HG02870 (cell line): Measurements from ENCODE around the gene HEBP1.

Experiments used
- ATAC-seq: cut with Tn5 transposase; IDR thresholded peaks from one replicate; pipeline ENCODE4 v1.9.1; 2021; ENCODE audit warnings: mild to moderate bottlenecking, moderate library complexity; ENCODE audit not compliant: unreplicated experiment

Gene HEBP1

DNA sequence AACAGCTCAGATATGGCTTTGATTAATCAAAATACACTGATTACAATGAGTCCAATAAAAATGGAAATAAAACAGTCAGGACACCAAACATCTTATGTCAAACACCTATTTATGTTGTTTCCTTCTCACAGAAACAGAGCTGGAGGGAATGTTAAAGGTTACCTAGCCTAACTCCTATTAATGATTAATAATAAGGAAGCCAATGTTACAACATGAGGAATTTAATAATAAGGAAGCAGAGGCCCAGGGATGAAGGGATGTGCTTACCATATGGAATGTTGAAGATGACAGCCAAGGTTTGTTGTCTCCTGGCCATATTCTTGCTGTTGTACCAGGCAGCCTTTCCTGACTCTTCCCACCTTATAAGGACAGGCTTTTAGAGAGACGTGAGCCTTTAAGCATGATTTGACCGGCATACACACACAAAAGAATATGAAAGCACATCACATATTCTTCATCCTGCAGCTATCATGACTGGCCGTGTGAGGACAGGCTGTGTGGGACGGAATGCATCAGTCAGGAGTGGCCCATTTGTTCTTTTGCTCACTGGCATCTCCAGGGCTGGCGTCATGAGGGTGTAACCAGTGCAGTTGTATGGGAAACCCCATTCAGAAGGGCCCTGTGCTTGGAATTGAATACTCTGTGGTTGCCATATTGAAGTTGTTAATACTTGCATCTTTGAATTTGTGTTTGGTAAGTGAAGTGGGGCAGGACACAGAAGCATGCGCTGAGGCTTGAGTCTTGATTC is 45.0 kb downstream of the HEBP1 start:
- no peak for ATAC-seq

DNA sequence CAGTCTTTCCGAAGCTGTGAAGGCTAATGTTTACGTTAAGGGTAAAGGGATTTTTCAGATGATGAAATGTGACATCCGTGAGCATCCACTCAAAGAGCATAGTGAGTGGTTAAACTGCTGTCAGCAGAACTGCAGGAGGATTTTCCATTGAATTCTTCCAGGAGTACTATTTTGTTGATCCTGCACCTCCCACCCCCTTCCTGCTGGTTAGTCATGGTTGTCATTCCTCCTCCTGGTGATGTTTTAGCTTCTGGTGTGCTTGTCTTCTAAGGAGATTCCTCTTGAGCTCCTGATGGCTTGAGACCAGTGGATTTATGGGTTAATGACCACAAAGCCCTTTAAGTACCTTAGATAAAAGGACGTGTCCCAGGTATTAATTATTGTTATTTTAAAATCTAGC is 45.7 kb downstream of the HEBP1 start:
- no peak for ATAC-seq

DNA sequence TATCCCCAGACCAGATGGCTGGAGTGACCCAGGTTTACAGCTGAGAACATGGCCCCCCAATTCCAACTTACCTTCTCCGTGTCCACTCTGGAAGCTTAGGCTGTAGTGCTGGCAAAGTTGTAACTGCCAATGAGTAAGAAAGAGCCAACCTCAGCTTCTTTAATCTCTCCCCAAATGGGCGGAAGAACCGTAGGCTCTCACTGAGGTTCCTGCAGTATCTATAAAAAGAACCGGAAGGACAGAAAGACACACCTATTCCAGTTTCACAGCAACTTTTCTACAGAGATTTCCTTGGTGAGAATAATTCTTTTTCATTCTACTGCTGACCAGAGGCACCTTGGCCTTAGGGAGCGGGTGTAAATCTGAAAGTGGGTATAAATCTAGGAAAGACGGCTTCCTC is 48.0 kb downstream of the HEBP1 start, which contains the start of gene GPRC5D:
GPRC5D (minus strand) TSS at position 135 of the 400 bp plus-strand sequence. CDS start 1,786 bp downstream, outside the sequence.
- no peak for ATAC-seq

DNA sequence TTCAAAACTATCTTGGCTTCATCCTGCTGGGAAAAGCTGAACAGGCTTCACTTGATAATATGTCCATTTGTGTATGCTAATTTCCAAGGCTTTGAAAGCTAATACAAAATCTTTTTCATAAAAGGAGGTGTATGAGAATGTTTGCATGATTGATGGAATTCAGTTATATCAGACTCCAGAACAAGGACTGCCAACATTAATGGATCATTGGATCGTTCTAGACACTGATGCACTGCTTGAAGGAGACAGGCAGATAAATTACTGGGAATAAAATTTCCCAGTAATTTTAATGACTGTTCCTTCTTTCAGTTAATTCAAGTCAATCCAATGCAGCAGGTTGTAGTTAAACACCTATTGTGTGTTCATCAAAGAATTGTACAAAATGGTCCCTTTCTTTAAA is 48.6 kb downstream of the HEBP1 start:
- ATAC-seq: no peak

- ATAC-seq: no peak
These were observed 52.2 kb downstream of the HEBP1 start for GRCh38 chr12:12947902-12948301.

- ATAC-seq: no peak
These were observed 53.2 kb downstream of the HEBP1 start for GRCh38 chr12:12946686-12947355.

DNA sequence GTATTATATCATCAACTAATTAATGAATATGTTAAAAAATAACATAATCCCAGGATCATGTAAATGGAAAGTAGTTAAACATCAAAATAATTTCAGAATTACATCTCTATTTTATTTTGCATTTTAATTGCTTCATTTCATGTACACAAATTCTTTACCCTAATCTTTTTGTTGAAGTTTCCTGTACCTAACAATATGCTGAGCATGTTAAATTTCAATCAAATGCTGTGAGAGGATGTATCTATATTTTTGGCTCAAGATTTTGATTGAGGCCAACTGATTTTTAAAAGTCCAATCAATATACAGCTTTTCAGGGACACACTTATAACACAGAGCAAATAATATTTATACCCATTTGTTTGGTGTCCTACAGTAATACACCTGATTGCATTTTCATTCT is 54.5 kb downstream of the HEBP1 start:
- no peak for ATAC-seq

DNA sequence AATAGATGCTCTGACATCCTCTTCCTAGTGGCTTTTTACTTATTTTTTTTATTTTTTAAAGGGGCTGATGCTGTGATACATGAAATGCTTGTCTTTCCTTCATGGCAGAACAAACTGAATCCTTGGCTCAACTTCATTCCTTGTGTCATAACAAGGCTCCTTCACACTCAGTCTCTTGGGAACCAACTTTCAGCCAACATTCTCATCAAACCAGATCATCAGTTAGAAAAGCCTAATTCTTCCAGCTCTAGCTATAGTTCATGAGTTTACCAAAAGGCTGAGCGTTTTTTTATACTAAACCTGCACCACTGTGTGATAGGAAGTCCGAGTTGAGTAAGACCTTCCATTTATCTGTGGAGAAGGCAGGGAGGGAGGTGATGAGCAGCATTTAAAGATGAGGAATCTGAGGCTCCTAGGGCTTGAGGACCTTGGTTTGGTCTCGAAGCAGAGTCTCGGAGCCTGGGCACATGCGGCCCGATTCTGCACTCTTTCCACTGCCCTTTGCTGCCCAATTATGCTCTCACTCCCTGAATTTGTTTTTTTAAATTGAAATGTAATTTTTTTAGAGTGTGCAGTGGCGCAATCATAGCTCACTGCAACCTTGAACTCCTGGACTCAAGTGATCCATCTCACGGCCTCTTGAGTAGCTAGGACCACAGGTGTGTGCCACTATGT is 56.3 kb downstream of the HEBP1 start:
- ATAC-seq: no peak

DNA sequence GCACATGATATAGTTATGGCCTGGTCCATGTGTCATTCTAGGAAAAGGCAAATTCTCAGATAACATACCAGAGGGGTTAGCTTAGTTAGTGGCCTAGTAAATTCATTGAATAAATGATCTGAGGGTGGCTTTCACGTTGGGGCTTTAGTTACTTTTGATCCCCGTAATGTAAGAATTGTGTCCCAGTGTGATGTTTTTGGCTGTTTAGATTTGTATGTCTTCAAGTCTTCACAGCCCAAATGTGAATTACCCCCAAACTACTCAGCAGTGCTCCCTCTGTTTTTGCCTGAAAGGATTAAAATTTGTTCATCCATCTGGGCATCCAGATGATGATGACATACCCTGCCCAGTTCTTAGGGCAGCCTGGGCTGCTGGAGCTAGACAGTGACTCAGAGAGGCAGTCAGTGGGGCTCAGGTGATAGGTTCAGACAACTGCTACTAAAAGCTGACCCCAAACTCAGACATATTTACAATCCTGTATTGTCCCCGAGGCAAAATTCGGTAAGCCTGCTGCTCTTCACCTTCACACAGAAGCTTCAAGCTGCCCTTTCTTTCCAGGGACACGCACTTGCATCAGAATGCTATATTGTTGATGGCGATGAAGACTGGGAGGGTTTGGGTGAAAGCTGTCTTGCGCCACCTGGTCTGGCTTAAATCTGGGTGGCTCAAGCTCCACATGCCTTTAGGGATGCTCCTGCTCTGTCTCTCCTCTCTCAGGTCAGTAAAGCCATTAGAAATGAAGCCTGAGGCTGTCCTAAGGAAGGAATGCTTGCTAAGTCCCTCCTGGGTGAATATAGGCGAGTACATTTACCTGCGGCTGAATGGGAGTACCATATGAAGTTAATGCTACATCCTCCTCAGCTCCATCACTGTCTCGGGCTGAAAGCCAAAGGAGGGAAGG is 58.4 kb downstream of the HEBP1 start:
- ATAC-seq: no peak

- ATAC-seq: no peak
These were observed 60.2 kb downstream of the HEBP1 start for GRCh38 chr12:12939888-12940287.

- no peak for ATAC-seq
These were observed 61.5 kb downstream of the HEBP1 start for GRCh38 chr12:12938541-12938940.

GRCh38 chr12:12936983-12937491 is 63.0 kb downstream of the HEBP1 start:
- ATAC-seq: no peak

GRCh38 chr12:12934556-12934955 is 65.5 kb downstream of the HEBP1 start:
- ATAC-seq: no peak

- no peak for ATAC-seq
These were observed 66.3 kb downstream of the HEBP1 start for GRCh38 chr12:12933742-12934141.

DNA sequence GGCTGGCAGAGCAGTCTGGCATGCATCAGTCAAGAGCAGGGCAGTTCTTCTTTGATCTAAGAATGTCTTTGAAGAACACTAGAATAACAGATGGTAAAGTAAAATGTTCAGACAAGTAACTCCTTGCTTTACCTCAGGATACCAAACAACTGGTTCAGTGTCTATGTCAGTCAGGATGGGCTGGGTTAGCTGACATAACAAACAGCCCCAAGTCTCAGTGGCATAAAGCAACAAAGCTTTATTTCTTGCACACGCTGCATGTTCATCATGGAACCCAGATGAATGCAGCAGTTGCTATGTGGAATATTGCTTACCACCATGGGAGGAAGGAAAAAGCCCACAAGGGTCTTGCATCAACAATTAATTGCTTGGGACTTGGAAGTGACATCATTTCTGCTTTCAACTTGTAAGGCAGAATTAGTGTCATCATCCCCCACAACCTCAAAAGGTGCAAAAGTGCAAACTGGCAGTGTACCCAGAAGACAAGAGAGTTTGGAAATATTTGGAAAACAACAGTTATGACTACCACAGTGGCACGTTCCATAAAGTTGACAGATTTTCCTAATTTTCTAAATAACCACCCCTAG is 69.3 kb downstream of the HEBP1 start:
- ATAC-seq: no peak

DNA sequence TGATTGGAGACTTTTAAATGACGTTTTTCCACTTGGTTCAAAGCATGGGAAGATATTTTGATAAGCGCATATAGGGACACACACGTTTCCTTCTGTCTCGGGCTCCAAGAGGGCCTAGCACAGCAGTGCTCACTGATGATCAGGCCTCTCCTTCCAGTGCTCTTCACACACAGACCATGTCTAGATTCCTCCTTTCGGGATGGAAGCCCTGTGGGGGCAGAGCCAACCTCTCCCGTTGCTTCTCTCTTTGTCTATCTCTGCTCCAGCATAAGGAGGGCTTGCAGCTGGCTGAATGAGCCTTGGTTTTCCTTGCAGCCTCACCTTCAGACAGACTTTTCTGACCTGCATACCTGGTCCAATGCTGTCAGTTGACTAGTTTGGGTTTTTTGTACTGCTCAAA is 70.4 kb downstream of the HEBP1 start:
- ATAC-seq: no peak

DNA sequence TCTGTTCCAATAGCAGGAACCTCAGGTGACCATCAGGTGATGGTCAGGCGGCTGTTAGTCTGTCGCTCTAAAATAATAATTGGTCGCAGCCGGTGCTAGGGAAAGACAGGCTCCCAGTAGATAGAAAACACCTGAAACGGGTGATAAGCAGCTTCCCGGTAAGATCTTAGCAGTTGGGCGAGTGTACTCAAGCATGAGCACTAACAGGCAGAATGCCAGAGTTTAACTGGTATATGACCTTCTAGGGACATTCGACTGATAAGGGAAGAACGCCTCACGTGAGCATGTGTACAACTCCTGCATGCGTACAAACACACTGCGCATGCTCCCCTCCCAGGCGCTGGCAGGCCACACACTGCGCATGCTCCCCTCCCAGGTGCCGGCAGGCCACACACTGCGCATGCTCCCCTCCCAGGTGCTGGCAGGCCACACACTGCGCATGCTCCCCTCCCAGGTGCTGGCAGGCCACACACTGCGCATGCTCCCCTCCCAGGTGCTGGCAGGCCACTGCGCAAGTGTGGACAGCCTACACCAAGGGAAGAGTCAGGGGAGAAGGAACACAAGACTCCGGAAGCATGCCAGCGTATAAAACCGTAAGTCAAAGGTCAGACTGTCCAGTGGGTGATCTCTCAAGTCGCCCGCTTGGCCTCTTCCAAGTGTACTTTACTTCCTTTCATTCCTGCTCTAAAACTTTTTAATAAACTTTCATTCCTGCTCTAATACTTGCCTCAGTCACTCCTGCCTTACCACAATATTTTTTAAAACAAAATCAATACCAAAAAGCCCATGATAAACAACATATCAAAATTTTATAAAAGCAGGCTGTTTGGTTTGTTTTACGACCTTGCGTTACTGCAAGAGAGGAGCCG is 72.6 kb downstream of the HEBP1 start:
- no peak for ATAC-seq

GRCh38 chr12:12926571-12927071 is 73.4 kb downstream of the HEBP1 start:
- no peak for ATAC-seq

DNA sequence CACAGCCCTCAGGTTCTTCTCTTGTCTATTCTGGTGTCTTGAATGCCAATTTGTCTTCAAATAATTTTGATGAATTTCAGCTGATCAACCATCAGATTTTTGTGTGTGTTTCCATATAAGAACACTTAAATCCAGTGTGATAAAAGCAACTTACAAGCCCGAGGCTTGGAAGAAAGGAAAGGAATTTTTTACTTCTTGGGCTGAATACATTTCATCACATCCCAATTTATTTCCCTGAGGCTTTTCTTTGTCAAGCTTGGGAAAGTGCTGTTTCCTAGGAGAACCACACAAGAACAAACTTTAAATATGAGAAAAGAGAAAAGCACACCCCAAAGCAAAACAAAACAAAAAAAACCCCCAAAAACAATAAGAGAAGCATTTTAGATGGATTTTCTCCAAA is 74.7 kb downstream of the HEBP1 start:
- ATAC-seq: no peak
